GM21786 (cell line): ENCODE measurements around the gene HSPB2.
"Not testable (repeated sequence)": the region's sequence is repeated elsewhere in the genome, so short reads cannot be mapped to it uniquely, and the experiment has no call there.

Experiments used
- ATAC-seq: cut with Tn5 transposase; IDR thresholded peaks from one replicate; pipeline ENCODE4 v1.9.1; 2021; ENCODE audit not compliant: unreplicated experiment

HSPB2 gene, protein sequence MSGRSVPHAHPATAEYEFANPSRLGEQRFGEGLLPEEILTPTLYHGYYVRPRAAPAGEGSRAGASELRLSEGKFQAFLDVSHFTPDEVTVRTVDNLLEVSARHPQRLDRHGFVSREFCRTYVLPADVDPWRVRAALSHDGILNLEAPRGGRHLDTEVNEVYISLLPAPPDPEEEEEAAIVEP

DNA sequence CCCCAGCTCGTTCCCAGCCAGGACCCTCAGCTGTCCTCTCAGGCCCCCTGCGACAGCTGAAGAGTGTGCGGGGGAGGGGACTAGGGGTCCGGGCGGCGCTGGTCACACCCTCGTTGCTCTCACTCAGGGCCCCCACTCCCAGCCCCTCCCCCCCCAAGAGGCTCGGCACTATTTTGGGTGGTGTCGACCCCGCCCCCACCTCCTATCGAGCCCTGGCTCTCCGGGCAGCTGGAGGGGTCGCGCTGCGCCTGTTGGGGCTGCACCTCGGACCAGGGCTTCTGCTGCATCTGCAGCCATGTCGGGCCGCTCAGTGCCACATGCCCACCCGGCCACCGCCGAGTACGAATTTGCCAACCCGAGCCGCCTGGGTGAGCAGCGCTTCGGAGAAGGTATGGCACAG lies at the start of gene HSPB2:
Gene HSPB2 (plus strand): TSS at position 200 of the 400 bp plus-strand sequence. CDS start 96 bp downstream, at position 296.
- no peak for ATAC-seq

DNA sequence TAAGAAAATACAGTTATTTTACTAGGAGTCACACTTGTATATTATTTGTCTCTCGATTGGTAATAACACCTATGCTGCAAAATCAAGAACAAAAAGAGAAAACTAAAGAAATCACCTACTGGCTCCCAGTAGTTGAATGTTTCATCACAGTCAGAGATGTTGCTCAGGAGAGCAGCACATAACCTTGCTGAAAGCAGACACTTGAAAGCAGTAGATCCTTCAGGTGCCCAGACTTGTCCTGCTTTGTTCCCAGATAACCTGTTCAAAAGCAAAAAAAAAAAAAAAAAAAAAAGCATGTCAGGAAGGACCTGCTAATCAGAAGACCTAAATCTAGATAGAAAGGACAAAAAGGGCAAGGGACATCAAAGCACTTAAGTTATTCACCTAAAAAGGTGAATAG lies 42.4 kb upstream of the HSPB2 start:
- no peak for ATAC-seq

DNA sequence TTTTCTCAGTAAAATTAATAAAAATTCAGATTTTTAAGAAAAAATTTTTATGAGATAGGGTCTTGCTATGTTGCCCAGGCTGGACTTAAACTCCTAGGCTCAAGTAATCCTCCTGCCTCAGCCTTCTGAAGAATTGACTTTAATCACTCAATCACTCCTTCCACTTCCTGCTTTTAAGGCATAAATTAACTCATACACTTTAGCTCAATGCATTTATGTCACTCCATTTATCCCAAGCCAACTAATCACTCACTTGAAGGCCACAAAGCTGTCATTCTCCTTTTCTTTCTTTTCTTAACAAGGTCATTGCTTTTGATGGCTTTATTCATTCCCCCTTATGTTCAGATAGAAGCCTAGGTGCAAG lies 42.0 kb upstream of the HSPB2 start:
- peak; percentile 19 for ATAC-seq

DNA sequence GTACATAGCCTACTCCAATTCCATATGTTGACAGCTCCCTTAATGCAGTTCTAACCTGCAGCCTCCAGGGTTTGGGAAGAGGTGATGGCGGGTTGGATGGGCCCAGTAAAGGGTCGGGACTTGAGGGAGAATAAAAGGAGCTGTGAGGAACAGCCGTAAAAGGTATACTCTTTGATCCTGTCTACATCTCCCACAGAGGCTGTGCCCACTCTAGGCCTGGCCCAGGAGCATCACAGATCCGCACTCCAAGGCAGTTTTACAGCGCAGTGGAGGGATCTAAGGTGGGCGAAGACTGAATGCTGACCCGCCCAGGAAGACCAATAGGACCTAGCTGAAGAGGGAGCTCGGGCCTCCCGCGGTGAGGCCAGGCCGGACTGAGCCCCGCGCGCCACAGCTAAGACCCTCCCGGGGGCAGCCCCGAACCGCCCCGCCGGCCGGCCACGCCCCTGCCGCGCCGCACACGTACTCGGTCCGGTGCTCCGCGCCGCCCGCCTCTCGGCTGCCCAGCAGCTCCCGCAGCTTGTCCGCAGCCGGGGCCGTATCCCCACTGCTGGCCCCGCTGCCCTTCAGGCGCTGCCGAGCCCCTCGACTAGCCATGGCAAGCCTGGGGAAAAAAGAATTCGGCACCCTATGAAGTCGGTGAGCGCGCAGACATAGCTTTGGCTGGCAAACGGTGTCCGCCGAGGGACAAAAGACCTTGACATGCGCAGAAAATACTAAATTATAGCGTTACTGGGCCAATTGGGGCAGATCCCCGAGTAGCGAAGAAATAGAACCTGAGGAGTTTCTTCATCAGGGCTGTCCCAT lies 41.4 kb upstream of the HSPB2 start, which contains the start of gene ALG9:
Gene ALG9 (minus strand): TSS at position 696 of the 807 bp plus-strand sequence. CDS start 99 bp downstream, at position 597.
- ATAC-seq = peak; percentile 90

DNA sequence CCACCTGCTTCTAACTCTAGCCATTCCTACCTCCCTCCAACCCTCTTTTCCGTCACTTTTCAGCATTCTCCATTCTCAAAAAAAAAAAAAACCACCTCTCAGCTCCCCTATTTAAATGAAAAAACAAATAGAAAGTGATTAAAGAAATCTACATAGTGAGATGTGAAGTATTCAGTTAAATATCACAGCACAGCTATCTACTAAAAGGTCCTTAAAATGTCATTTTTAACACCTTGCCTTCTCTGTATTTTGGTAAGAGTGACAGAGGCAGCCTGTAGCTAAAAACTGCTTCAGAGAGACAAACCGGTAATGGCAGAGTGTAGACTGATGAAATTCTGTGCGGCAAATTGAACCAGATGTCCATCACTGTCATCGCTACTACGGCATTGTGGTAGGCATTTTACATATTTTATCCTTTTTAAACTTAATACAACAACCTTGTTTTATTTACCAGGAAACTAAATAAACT lies 40.8 kb upstream of the HSPB2 start:
- ATAC-seq = no peak

DNA sequence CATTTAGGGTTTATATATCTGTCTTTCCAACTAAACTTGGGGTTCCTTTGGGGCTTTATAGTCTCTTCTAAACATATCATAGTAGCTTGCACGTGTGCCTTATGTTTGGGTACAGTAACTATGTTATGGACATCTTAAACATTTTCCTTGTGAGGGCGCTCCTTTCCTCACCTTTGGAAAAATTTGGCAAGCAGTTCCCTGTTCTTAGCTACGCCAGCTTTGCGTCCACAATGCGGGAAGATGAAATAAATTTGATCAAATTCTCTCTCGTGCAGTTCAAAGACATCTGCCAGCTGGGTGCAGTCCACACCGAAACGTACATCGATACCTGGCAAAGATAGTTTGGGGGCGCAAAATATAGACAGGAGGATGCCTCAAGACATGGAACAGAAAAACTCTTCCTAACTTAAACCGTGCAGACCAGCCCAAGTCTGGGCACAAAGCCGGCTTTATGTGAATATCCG lies 34.1 kb upstream of the HSPB2 start:
- ATAC-seq = peak; percentile 2

DNA sequence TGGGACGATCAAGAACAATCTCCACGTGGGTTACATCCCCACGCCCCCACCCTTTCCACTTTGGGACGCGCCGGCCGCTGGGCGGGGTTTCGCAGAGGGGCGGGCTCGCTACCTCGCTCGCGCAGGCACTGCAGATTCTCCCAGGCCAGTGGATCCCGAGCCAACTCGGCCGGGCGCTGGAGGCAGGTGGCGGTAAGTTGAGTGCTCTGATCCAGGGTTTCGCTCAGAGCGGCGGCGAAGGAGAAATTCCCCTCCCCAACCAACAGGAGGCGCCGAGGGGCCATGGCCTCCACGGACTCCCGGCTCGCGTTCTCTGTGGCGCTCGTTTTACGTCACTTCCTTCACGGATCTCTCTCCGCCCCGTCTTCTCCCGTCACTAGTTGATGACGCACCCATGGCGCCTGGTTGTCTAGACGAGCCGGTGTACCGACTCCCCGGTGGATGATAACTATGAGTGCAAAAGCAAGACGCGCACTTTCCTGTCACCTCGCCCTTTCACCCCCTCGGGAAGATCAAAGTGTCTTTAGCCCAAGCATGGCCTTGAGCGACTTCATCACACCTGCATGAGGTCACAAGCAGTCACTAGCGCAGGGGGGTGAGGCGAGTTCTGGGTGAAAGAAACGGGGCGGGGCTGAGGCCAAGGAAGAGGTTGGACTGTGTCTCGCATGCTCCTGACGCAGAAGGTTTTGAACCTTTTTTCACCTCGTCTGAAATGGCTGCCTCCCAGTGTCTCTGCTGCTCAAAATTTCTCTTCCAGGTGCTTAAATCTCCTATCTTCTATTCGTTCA lies 33.5 kb upstream of the HSPB2 start, which contains the start of the genes CFAP68 and FDXACB1:
Gene CFAP68 (plus strand): TSS at position 693 of the 788 bp plus-strand sequence. CDS start 20 bp downstream, at position 713.
Gene FDXACB1 (minus strand): TSS at position 317 of the 788 bp plus-strand sequence. CDS start 33 bp downstream, at position 284.
- peak; percentile 92 for ATAC-seq

DNA sequence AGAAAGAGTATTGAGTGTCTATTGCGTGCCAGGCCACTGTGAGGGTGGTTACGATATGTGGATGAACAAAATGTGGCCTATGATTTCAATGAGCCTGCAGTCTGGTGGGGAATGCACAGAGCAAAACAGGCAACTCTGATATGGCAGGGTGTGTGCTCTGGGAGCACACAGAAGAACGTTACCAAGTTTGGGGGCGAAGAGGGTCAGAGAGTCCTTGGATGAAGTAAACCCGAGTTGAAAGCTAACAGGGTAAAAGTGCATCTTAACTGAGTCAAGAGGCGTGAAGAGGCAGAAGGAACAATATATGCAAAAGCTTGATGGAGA lies 32.9 kb upstream of the HSPB2 start:
- ATAC-seq = peak; percentile 1

DNA sequence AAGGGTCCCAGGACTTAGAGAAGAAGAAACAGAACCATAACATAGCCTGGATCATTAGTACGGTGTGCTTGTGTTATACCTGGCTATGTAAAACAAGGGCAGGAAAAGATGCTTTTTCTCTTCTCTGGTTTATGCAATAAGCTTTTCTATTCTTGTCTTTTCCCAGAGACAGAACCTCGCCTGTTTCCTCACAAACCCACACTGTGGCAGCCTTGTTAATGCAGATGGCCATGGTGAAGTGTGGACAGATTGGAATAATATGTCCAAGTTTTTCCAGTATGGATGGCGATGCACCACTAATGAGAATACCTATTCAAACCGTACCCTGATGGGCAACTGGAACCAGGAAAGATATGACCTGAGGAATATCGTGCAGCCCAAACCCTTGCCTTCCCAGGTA lies 30.3 kb upstream of the HSPB2 start:
- no peak for ATAC-seq

DNA sequence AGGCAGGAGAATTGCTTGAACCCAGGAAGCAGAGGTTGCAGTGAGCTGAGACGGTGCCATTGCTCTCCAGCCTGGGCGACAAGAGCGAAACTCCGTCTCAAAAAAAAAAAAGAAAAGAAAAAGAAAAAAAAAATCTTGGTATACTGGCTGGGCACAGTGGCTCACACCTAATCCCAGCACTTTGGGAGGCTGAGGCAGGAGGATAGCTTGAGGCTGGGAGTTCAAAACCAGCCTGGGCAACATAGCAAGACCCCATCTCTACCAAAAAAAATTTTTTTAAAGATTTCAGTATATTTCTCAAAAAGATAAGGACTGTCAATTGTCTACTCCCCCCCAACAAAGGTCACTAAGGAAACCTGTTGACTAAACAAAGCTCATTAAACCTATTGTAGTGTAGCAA lies 27.5 kb upstream of the HSPB2 start:
- not testable (repeated sequence) for ATAC-seq

DNA sequence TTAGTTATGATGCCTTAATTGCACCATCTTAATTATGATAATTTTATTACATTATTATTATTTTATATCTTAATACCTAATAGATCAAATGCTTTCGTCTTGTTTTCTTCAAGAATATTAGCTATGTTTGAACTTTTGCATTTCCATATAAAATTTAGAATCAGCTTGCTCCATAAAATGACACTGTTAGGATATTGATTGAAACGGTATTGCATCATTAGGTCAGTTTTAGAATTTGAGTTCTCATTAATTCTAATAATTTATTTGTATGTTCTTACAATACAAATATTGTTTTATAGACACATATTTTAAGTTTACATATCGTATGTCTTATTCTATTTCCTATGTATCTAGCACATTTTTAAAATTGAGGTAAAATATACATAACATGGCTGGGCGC lies 26.5 kb upstream of the HSPB2 start:
- no peak for ATAC-seq

DNA sequence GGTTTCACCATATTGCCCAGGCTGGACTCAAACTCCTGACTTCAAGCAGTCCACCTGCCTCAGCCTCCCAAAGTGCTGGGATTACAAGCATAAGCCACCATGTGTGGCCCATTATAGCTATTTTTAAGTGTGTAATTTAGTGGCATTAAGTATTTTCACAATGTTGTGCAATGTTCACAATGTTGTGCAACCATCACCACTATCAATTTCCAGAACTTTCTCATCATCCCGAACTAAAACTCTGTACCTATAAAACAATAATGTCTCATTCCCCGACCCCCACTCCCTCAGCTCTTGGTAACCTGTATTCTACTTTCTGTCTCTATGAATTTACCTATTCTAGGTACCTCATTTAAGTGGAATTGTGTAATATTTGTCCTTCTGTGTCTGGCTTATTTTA lies 25.7 kb upstream of the HSPB2 start:
- no peak for ATAC-seq

DNA sequence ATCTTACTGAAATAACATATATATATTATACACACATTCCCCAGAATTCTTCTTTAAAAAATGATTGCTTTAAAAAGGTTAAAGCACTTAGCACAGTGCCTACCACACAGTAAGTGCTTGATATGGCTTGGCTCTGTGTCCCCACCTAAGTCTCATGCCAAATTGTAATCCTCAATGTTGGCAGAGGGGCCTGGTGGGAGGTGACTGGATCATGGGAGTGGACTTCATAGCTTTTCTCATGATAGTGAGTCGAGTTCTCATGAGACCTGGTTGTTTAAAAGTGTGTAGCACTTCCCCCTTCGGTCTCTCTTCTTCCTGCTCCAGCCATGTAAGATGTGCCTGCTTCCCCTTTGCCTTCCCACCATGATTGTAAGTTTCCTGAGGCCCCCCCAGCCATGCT lies 7.1 kb upstream of the HSPB2 start:
- ATAC-seq = no peak

DNA sequence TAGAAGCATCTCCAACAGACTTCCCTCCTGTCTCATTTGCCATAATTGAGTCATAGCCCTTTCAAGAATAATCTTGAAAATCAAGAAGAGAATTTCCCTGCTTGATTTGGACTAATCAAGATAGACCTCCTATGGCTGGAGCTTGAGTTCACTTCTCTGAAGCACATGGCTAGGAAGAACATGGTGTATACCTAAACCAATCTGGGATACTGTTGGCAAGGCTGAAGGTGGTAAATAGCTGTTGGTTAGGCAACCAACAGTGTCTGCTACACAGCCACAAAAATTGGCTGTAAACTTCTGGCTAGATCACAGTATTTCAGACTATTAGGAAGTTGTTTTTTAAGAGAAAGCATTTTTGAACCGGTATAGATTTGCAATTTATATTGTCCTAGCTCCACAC lies 5.9 kb upstream of the HSPB2 start:
- ATAC-seq = no peak

DNA sequence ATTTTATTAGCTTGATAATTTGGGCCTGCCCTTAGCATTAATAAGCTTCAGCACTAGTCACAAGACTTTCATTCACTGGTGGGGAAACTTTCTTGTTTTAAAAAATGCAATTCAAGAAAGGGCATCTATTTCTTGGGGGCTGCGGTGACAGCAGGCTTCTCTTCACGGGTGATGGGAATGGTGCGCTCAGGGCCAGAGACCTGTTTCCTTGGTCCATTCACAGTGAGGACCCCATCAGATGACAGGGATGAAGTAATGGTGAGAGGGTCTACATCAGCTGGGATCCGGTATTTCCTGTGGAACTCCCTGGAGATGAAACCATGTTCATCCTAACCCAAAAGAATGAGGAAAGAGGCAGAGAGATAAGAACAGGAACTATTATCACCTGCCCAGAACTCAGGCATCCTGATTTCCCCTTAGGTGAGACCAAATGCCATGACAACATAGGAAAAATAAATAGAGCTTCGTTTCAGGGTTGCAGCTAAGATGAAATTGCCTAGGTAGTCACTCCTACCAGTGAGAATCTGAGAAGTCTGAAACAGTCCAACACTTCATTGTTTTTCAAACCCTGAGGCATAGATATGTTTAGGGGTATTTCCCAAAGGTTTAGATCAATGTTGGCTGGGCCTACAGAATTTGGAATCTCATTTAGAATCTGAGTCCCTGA lies 3.8 kb upstream of the HSPB2 start:
- no peak for ATAC-seq

DNA sequence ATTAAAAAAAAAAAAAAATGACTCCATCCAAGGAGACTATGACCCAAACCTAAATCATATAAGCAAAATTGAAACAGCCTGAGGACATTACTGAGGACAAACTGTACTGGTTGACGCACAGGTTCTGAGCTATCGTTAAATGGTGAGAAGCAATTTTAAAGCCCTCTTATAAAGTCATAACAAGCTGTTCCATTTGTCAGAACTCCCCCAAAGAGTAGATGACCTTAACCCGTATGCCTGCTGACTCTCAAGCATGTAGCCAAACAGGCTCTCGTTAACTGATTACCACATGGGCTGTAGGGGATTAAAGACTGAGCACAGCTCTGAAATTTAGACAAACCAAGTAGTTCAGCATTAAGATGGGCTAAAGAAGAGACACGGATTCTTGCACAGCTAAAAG lies 3.2 kb upstream of the HSPB2 start:
- no peak for ATAC-seq

DNA sequence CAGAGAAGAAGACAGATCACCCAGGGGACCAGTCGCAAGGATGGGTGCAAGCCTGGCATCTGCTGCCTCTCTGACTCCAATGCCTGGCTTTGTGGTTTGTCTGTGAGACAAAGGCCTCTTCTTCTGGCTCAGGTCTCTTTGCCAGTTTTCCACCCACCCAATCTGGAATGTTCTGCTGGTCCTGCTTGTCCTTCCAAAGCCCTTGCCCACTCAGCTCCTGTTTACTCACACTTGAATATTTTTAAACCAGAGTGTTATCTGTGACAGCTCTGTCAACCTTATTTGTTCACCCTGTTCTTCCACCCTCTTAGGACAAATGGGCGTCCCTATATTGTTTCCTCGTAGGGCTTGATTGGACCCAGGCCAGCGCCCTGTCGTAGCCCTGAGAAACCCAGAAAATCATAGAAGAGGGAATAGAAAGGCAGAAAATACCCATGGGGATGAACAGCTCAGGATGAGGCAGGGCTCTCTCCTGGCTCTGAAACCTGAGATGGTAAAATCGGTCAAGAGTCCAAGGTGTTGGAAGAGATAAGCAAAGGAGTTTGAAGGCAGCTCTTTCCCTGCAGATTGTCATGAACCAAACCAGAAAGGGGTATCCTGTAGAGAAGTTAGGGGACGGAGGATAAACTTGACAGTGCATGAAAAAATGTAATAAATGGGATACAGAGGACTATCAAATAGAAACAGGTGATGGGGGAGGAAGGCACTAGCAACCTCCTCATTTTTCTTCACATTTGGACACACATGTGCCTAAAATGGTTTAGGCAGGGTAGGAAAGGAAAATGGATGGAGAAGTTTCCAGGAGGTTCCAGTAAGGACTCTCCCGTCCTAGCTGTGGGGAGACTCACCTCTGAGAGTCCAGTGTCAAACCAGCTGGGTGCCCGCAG lies 1.6 kb upstream of the HSPB2 start:
- ATAC-seq = no peak

DNA sequence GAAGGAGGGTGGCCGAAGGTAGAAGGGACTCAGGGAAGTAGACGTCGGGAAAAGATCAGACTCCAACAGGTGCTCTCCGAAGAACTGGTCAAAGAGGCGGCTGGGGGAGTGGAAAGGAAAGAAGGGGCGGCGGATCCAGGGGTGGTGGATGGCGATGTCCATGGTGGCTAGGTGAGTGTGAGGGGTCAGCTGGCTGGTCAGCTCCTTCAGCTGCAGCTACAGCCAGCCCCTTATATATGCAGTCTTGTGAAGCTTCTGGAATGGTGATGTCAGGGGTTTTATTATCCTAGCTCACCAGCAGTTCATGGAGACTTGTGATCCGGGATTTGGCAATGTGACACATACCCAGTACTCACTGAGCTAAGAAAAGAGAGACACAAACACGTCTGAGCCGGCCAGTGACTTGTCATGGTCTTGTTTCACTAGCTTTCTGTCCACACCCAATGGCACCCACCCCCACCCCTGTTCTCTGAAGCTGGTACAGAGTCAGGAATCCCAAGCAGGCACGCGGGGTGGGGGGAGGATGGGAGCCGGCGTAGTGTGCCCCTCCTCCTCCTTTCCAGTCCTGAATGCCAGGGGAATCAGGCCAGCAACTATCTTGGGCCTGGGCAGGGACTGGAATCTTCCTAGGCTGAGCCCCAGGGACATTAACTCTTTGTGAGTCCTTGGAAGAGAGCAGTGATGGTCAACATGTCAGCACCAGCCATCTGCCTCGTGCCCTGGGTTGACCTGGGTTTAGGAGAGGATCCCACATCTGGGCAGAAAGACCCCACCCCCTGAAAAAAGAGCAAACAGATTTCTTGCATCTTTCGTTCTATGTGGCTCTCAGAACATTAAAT lies 752 bp upstream of the HSPB2 start, which contains the start of gene CRYAB:
Gene CRYAB (minus strand): TSS at position 208 of the 839 bp plus-strand sequence. CDS start 46 bp downstream, at position 162.
- ATAC-seq = no peak
